ENCODE results near the gene SHCBP1.

GRCh38 chr16:46621006-46621933 is at the start of gene SHCBP1:
- TF ChIP-seq, protein P1, sequence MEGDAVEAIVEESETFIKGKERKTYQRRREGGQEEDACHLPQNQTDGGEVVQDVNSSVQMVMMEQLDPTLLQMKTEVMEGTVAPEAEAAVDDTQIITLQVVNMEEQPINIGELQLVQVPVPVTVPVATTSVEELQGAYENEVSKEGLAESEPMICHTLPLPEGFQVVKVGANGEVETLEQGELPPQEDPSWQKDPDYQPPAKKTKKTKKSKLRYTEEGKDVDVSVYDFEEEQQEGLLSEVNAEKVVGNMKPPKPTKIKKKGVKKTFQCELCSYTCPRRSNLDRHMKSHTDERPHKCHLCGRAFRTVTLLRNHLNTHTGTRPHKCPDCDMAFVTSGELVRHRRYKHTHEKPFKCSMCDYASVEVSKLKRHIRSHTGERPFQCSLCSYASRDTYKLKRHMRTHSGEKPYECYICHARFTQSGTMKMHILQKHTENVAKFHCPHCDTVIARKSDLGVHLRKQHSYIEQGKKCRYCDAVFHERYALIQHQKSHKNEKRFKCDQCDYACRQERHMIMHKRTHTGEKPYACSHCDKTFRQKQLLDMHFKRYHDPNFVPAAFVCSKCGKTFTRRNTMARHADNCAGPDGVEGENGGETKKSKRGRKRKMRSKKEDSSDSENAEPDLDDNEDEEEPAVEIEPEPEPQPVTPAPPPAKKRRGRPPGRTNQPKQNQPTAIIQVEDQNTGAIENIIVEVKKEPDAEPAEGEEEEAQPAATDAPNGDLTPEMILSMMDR (IDR thresholded peaks at IDR 0.05), result no peak
- no peak for TF ChIP-seq EZH2 (IDR thresholded peaks at IDR 0.05; ENCODE audit: borderline replicate concordance, insufficient read depth, low read depth, low read length, poor library complexity, severe bottlenecking)
